HepG2 (cell line): ENCODE measurements around the gene SCGB3A1. TPM values are rescaled to one million over a fixed set of nuclear protein-coding genes. Genes with fewer than 3 reads are reported as not detected.

Source experiments
- ATAC-seq: fragments of 200-7000 bp; cut with Tn5 transposase; 3 replicates; pipeline ENCODE4 v1.9.1; 2020; ENCODE audit warnings: mild to moderate bottlenecking, moderate library complexity
- BruUV-seq: library from RNA; stranded (reverse); fragments of 400-500 nt; replicated peaks from 2 replicates; lab custom pipeline; 2021; lab: Mats Ljungman, UMichigan
- CTCF ChIA-PET: fragments of 300-600 bp; formaldehyde crosslinking; extraction: SDS; loops from one replicate; lab custom pipeline; 2021; ENCODE audit warnings: low total read pairs, inconsistent platforms, low intra/inter-chr PET ratio; lab: Yijun Ruan, JAX
- POLR2A ChIA-PET: fragments of 350-600 bp; sonication (Branson Sonifier 250); formaldehyde crosslinking; loops from one replicate; lab custom pipeline; 2020; ENCODE audit warnings: antibody characterized with exemption, inconsistent platforms; lab: Yijun Ruan, JAX
- DNase-seq: peaks from one replicate; pipeline ENCODE4 v3.0.0-alpha.2; 2015; ENCODE audit warnings: low spot score
- FAIRE-seq: peaks from 3 replicates; lab custom pipeline; 2011; peaks lifted over from hg19 to GRCh38; lab: Jason Lieb, UNC
- H2AFZ ChIP-seq: one replicate; pipeline ENCODE4 v1.6.1; 2011; ENCODE audit warnings: low read length, inconsistent platforms
- H3K27ac ChIP-seq: fragments of 300-600 bp; 3 replicates; pipeline ENCODE4 v1.8.0; 2011; ENCODE audit warnings: mixed run types, mild to moderate bottlenecking, mixed read lengths, low read length, inconsistent platforms; ENCODE audit not compliant: insufficient read depth; ENCODE audit errors: extremely low read length
- H3K27me3 ChIP-seq, 2 experiments: fragments of 200-600 bp in 1 of 2; 2 replicates in 1 of 2; 3 replicates in 1 of 2; pipeline versions ENCODE4 v1.6.0 to v1.8.0; 2011; ENCODE audit warnings: low read length in 2 of 2, mild to moderate bottlenecking in 2 of 2, moderate library complexity in 2 of 2, inconsistent platforms in 1 of 2; ENCODE audit not compliant: insufficient read depth in 2 of 2, control insufficient read depth in 1 of 2
- H3K36me3 ChIP-seq, 2 experiments: fragments of 200-600 bp in 1 of 2; replicated peaks in 1 of 2; 2 replicates in 1 of 2; 3 replicates in 1 of 2; pipeline versions ENCODE4 v1.5.1 to v1.8.0; 2011; ENCODE audit warnings: low read length in 2 of 2, inconsistent platforms in 1 of 2; ENCODE audit not compliant: insufficient read depth in 2 of 2, control insufficient read depth in 1 of 2
- H3K4me1 ChIP-seq: 2 replicates; pipeline ENCODE4 v1.5.1; 2012; ENCODE audit warnings: low read length, inconsistent platforms; ENCODE audit not compliant: insufficient read depth
- H3K4me2 ChIP-seq: 2 replicates; pipeline ENCODE4 v1.6.0; 2011; ENCODE audit warnings: low read depth, low read length, inconsistent platforms
- H3K4me3 ChIP-seq, 3 experiments: fragments of 200-600 bp in 1 of 3; sonication (generic), shearing (Covaris generic) in 1 of 3; replicated peaks in 1 of 3; 2 replicates each; pipeline ENCODE4 v1.5.1; 2011 to 2016; ENCODE audit warnings: low read length in 3 of 3, inconsistent platforms in 2 of 3, low read depth in 2 of 3, mild to moderate bottlenecking in 2 of 3, control low read depth in 1 of 3, mixed read lengths in 1 of 3; ENCODE audit not compliant: insufficient read depth in 1 of 3
- H3K79me2 ChIP-seq: one replicate; pipeline ENCODE4 v1.6.1; 2011; ENCODE audit warnings: low read length, inconsistent platforms; ENCODE audit not compliant: insufficient read depth
- H3K9ac ChIP-seq: 2 replicates; pipeline ENCODE4 v1.6.0; 2011; ENCODE audit warnings: mild to moderate bottlenecking, low read depth, low read length, inconsistent platforms; ENCODE audit not compliant: insufficient read depth
- H3K9me3 ChIP-seq: 2 replicates; pipeline ENCODE4 v1.5.1; 2012; ENCODE audit warnings: mild to moderate bottlenecking, low read length
- H4K20me1 ChIP-seq: 2 replicates; pipeline ENCODE4 v1.6.0; 2011; ENCODE audit warnings: inconsistent platforms, mild to moderate bottlenecking, low read length, moderate library complexity; ENCODE audit not compliant: insufficient read depth
- AFF4 ChIP-seq: sonication (generic); formaldehyde crosslinking; IDR thresholded peaks from 2 replicates; pipeline ENCODE4 v1.4.0; 2020; ENCODE audit warnings: missing genetic modification reagents
- ARID4A ChIP-seq: sonication (generic); formaldehyde crosslinking; IDR thresholded peaks from 2 replicates; pipeline ENCODE4 v1.5.0; 2020; ENCODE audit warnings: mild to moderate bottlenecking, missing genetic modification reagents, borderline replicate concordance
- EP300 ChIP-seq, 3 experiments: sonication (generic) in 1 of 3; formaldehyde crosslinking in 1 of 3; IDR thresholded peaks; 2 replicates each; pipeline versions ENCODE4 v1.5.1 to v1.6.1; 2011 to 2020; ENCODE audit warnings: low read depth in 2 of 3, low read length in 2 of 3, borderline replicate concordance in 1 of 3, improper control_type of control experiment in 1 of 3, mild to moderate bottlenecking in 1 of 3, missing genetic modification reagents in 1 of 3, moderate library complexity in 1 of 3
- FOXA1 ChIP-seq, 2 experiments: fragments of 450-650 bp in 1 of 2; sonication (generic) in 1 of 2; formaldehyde crosslinking in 1 of 2; IDR thresholded peaks; 2 replicates each; pipeline versions ENCODE4 v1.4.0 to v1.6.1; 2016 to 2020; ENCODE audit warnings: missing genetic modification reagents in 1 of 2
- MXD3 ChIP-seq: IDR thresholded peaks from 2 replicates; pipeline ENCODE4 v1.6.1; 2016; ENCODE audit warnings: mild to moderate bottlenecking, missing biosample characterization, missing genetic modification reagents
- SMAD1 ChIP-seq: sonication (generic); formaldehyde crosslinking; IDR thresholded peaks from 2 replicates; pipeline ENCODE4 v1.4.0; 2020; ENCODE audit warnings: missing genetic modification reagents, low read depth, mild to moderate bottlenecking, borderline replicate concordance
- SNAI1 ChIP-seq: sonication (generic); formaldehyde crosslinking; IDR thresholded peaks from 2 replicates; pipeline ENCODE4 v1.5.0; 2020; ENCODE audit warnings: mild to moderate bottlenecking, missing genetic modification reagents, borderline replicate concordance
- ZFP36L2 ChIP-seq: sonication (generic); formaldehyde crosslinking; IDR thresholded peaks from 2 replicates; pipeline ENCODE4 v1.4.0; 2020; ENCODE audit warnings: missing genetic modification reagents
- ZFP62 ChIP-seq: sonication (generic); formaldehyde crosslinking; IDR thresholded peaks from 2 replicates; pipeline ENCODE4 v1.4.0; 2020; ENCODE audit warnings: missing genetic modification reagents
- ZFX ChIP-seq: sonication (generic); formaldehyde crosslinking; IDR thresholded peaks from 2 replicates; pipeline ENCODE4 v1.4.0; 2020; ENCODE audit warnings: mild to moderate bottlenecking, low read depth, missing genetic modification reagents, moderate library complexity
- ZKSCAN8 ChIP-seq: IDR thresholded peaks from 2 replicates; pipeline ENCODE4 v1.6.1; 2016; ENCODE audit warnings: borderline replicate concordance, missing genetic modification reagents, missing compliant biosample characterization
- ZNF143 ChIP-seq: sonication (generic); formaldehyde crosslinking; IDR thresholded peaks from 2 replicates; pipeline ENCODE4 v1.4.0; 2020; ENCODE audit warnings: missing genetic modification reagents
- ZNF225 ChIP-seq: sonication (generic); formaldehyde crosslinking; IDR thresholded peaks from 2 replicates; pipeline ENCODE4 v1.4.0; 2020; ENCODE audit warnings: mild to moderate bottlenecking, missing genetic modification reagents
- ZNF549 ChIP-seq: sonication (generic); formaldehyde crosslinking; IDR thresholded peaks from 2 replicates; pipeline ENCODE4 v1.5.0; 2020; ENCODE audit warnings: missing genetic modification reagents
- ZNF792 ChIP-seq: IDR thresholded peaks from 2 replicates; pipeline ENCODE4 v1.6.1; 2016
- WGBS: methylation state at CpG from one replicate; pipeline ENCODE4 v1.1.6; 2017; ENCODE audit warnings: low lambda C conversion rate; 5-methylcytosine and 5-hydroxymethylcytosine counted together
- in situ Hi-C: cut with HindIII; loops from 2 replicates; pipeline ENCODE4 v1.10.0; 2017; ENCODE audit warnings: low pct_unique_long_range_greater_than_20kb; ENCODE audit not compliant: extremely low pct_ligation_motif_present
- intact Hi-C: fragments of 100-400 bp; cut with micrococcal nuclease; formaldehyde crosslinking; loops from one replicate; pipeline ENCODE4 v1.10.0; 2022; ENCODE audit not compliant: unreplicated experiment
- polyA plus RNA-seq, 8 experiments: library from polyadenylated mRNA; depleted of rRNA in 3 of 8; stranded (reverse) in 7 of 8; unstranded in 1 of 8; fragments of >200 nt; fragmentation: Illumina TruSeq in 4 of 8; extraction: Trizol in 4 of 8; gene quantifications; 2 replicates each; pipeline versions ENCODE4 v1.2.1 to v1.2.3, GENCODE V29; 2011 to 2016; ENCODE audit warnings: low read depth in 4 of 8, missing spikeins in 1 of 8, mixed read lengths in 1 of 8; ENCODE audit not compliant: insufficient read depth in 1 of 8
- total RNA-seq, 5 experiments: library from RNA; depleted of rRNA; stranded (reverse); fragments of >200 nt; fragmentation: Illumina TruSeq; extraction: Trizol; gene quantifications; 2 replicates each; pipeline ENCODE4 v1.2.3, GENCODE V29; 2016; ENCODE audit warnings: low read depth in 1 of 5

Gene SCGB3A1
- total and polyA plus RNA-seq, 2 of the 13 experiments (the other 11 are each of a cell fraction or from before 2014, with no cell fraction given), result not detected

- TF ChIP-seq ARID4A (CRISPR knock-in tag) (no peak), SNAI1 (CRISPR knock-in tag) (no peak), ZNF792 (CRISPR knock-in tag) (no peak)
Measured at GRCh38 chr5:180575571-180575970, 15.7 kb downstream of the SCGB3A1 start (continued).

GRCh38 chr5:180568914-180569313 is 22.4 kb downstream of the SCGB3A1 start:
- in situ Hi-C loops, result no loop called here
- H2AFZ ChIP-seq, result no peak overlapping the region
- no peak for ATAC-seq
- no peaks in the 10 kb centered on the region for H3K27me3 ChIP-seq
- BruUV-seq, result no TSS peak
- no peak for DNase-seq
- H3K4me1 ChIP-seq, result no peaks in the 10 kb centered on the region
- no peaks in the 10 kb centered on the region for H3K79me2 ChIP-seq
- H3K4me2 ChIP-seq, result no peak overlapping the region
- H4K20me1 ChIP-seq, result no peaks in the 10 kb centered on the region
- no peak overlapping the region for H3K4me3 ChIP-seq
- no peak for TF ChIP-seq ZFP36L2
- TF ChIP-seq EP300 (IDR thresholded peaks at IDR 0.05; ENCODE audit: low read depth in 2 of 2, low read length in 2 of 2), result no peak
- no peak for TF ChIP-seq EP300 (CRISPR knock-in tag; IDR thresholded peaks at IDR 0.05; ENCODE audit: borderline replicate concordance)
- TF ChIP-seq ZFP62 (CRISPR knock-in tag), result no peak
- no peak for TF ChIP-seq ZNF225
- TF ChIP-seq ZNF143 (CRISPR knock-in tag), result no peak
- no peak for TF ChIP-seq ZNF549
- no peak for TF ChIP-seq SMAD1 (CRISPR knock-in tag)
- no peak for TF ChIP-seq MXD3 (CRISPR knock-in tag)
- TF ChIP-seq ZFX (CRISPR knock-in tag), result no peak
- TF ChIP-seq FOXA1 (IDR thresholded peaks at IDR 0.05), result no peak
- TF ChIP-seq FOXA1 (CRISPR knock-in tag; IDR thresholded peaks at IDR 0.05), result no peak
- TF ChIP-seq AFF4, result no peak
- no peak for TF ChIP-seq ZKSCAN8 (CRISPR knock-in tag)
- POLR2A ChIA-PET, result no interaction called here
- H3K27ac ChIP-seq, result no peak overlapping the region
- H3K36me3 ChIP-seq, result peaks cover 3 to 78% of the 10 kb centered on the region in 2 experiments
- no peak overlapping the region for H3K9ac ChIP-seq
- CTCF ChIA-PET, result no interaction called here
- H3K9me3 ChIP-seq, result no peaks in the 10 kb centered on the region
- 84% methylated on average over 8 of the region's 8 CpGs for WGBS
- FAIRE-seq, result no peak
- intact Hi-C loops, result no loop called here
